PC-3 (cell line): Measurements from ENCODE around the gene JAKMIP1. TPM values are rescaled to one million over a fixed set of nuclear protein-coding genes. Genes with fewer than 3 reads are reported as not detected.

Experiments
- ATAC-seq: fragments of 200-7000 bp; cut with Tn5 transposase; 2 replicates; pipeline ENCODE4 v1.9.1; 2020; ENCODE audit warnings: mild to moderate bottlenecking, moderate library complexity
- BruUV-seq: library from RNA; stranded (reverse); fragments of 400-500 nt; replicated peaks from 2 replicates; lab custom pipeline; 2021; lab: Mats Ljungman, UMichigan
- CTCF ChIA-PET: fragments of 300-600 bp; sonication (Branson Sonifier 250); formaldehyde crosslinking; loops from one replicate; lab custom pipeline; 2022; ENCODE audit warnings: antibody characterized with exemption; lab: Charles Lee
- POLR2A ChIA-PET: fragments of 300-600 bp; sonication (Branson Sonifier 250); formaldehyde crosslinking; loops from one replicate; lab custom pipeline; 2022; ENCODE audit warnings: antibody characterized with exemption; ENCODE audit not compliant: unreplicated experiment; lab: Charles Lee
- DNase-seq: peaks from one replicate; pipeline ENCODE4 v3.0.0-alpha.2; 2015
- H2AFZ ChIP-seq: fragments of 300-600 bp; sonication (generic); 2 replicates; pipeline ENCODE4 v1.6.0; 2016; ENCODE audit warnings: antibody characterized with exemption, low read length
- H3F3A ChIP-seq: fragments of 300-600 bp; sonication (generic); one replicate; pipeline ENCODE4 v1.6.0; 2017; ENCODE audit warnings: antibody characterized with exemption, low read length, control low read depth, mild to moderate bottlenecking; ENCODE audit not compliant: unreplicated experiment
- H3K27ac ChIP-seq: fragments of 300-600 bp; sonication (generic); 2 replicates; pipeline ENCODE4 v1.5.1; 2016; ENCODE audit warnings: mild to moderate bottlenecking, low read length
- H3K27me3 ChIP-seq: fragments of 300-600 bp; sonication (generic); 2 replicates; pipeline ENCODE4 v1.6.1; 2016; ENCODE audit warnings: low read length, mixed read lengths
- H3K36me3 ChIP-seq: fragments of 300-600 bp; sonication (generic); 2 replicates; pipeline ENCODE4 v1.6.1; 2016; ENCODE audit warnings: low read depth, mixed run types, low read length, mixed read lengths
- H3K4me1 ChIP-seq: fragments of 300-600 bp; sonication (generic); 2 replicates; pipeline ENCODE4 v1.5.1; 2016; ENCODE audit warnings: low read length; ENCODE audit not compliant: insufficient read depth
- H3K4me2 ChIP-seq: fragments of 300-600 bp; sonication (generic); 2 replicates; pipeline ENCODE4 v1.6.0; 2016; ENCODE audit warnings: low read length
- H3K4me3 ChIP-seq: fragments of 300-600 bp; sonication (generic); 2 replicates; pipeline ENCODE4 v1.5.1; 2016; ENCODE audit warnings: mild to moderate bottlenecking, low read length, mixed read lengths
- H3K79me2 ChIP-seq: fragments of 300-600 bp; sonication (generic); 2 replicates; pipeline ENCODE4 v1.6.1; 2017; ENCODE audit warnings: low read length, mixed read lengths
- H3K9ac ChIP-seq: fragments of 300-600 bp; sonication (generic); 2 replicates; pipeline ENCODE4 v1.6.0; 2016; ENCODE audit warnings: mild to moderate bottlenecking, low read length
- H3K9me2 ChIP-seq: fragments of 300-600 bp; sonication (generic); replicated peaks from 2 replicates; pipeline ENCODE4 v1.6.1; 2016; ENCODE audit warnings: mixed run types, low read length, mixed read lengths
- H3K9me3 ChIP-seq: fragments of 300-600 bp; sonication (generic); 2 replicates; pipeline ENCODE4 v1.6.1; 2016; ENCODE audit warnings: low read length, mixed read lengths
- H4K20me1 ChIP-seq: fragments of 300-600 bp; sonication (generic); 2 replicates; pipeline ENCODE4 v1.6.1; 2016; ENCODE audit warnings: low read length, mixed read lengths
- EZH2 ChIP-seq: fragments of 300-600 bp; sonication (generic); IDR thresholded peaks from one replicate; pipeline ENCODE4 v1.6.1; 2017; ENCODE audit warnings: antibody characterized with exemption, mild to moderate bottlenecking, low read length; ENCODE audit not compliant: unreplicated experiment
- EZH2phosphoT487 ChIP-seq: fragments of 300-600 bp; sonication (generic); IDR thresholded peaks from 2 replicates; pipeline ENCODE4 v1.6.1; 2018; ENCODE audit warnings: mild to moderate bottlenecking, antibody characterized with exemption, low read length, borderline replicate concordance
- intact Hi-C: fragments of 100-400 bp; cut with micrococcal nuclease; formaldehyde crosslinking; loops from 2 replicates; pipeline ENCODE4 v1.9.0; 2023
- total RNA-seq: library from RNA; depleted of rRNA; stranded (reverse); fragments of >200 nt; gene quantifications from 2 replicates; pipeline ENCODE4 v1.2.3, GENCODE V29; 2014
- TF ChIP-seq, protein P1 (sequence below): fragments of 300-600 bp; sonication (generic); conservative IDR thresholded peaks from 2 replicates; pipeline ENCODE4 v1.5.1; 2017; ENCODE audit warnings: antibody characterized with exemption, low read depth, mild to moderate bottlenecking, low read length

JAKMIP1 gene
- total RNA-seq, 1 experiment from 2014 or later = 0.04 TPM

DNA sequence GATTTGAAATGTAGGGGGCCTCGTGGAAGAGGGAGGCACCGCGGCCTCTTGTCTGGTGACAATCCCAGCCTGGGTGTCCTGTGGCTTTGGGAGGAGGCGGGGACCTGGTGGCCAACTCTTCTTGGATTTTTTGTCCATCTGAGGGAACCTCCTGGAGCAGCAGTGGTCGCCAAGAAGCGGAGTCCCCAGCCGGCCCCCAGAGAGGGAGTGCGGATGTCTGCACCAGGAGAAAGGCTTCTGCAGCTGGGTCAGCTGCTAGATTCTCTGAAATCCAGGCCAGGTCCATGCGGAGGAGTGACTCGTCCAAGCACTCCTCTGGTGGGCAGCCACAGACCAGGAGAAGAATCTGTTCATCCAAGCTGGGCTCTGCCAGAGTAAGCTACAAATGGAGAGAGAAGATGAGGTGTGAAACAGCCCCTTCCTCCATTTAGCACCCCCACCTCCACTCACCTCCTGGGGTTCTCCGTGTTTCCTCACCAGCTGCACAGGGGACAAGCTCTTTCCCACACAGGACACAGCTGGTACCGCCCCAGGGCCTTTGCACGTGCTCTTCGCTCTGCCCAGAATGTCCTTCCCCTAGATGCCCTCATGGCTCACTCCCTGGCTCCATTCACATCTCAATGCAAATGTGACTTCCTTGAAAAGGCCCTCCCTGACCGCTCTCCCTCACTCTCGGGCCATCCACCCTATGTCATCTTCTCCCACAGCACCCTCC is 209.7 kb downstream of the JAKMIP1 start:
- Histone ChIP-seq H3K36me3 (no peaks in the 10 kb centered on the region), H3K9me2 (no peaks in the 10 kb centered on the region), H3K9me3 (no peaks in the 10 kb centered on the region), H3F3A (no peaks in the 10 kb centered on the region), H3K27me3 (peaks cover 13% of the 10 kb centered on the region; the same call in 1 of the 2 replicates), H2AFZ (no peak overlapping the region), H3K27ac (no peak overlapping the region), H3K4me2 (no peak overlapping the region), H3K79me2 (no peaks in the 10 kb centered on the region), H3K4me1 (no peaks in the 10 kb centered on the region), H4K20me1 (no peaks in the 10 kb centered on the region), H3K4me3 (no peak overlapping the region), H3K9ac (no peak overlapping the region)
- DNase-seq (no peak), ATAC-seq (no peak)
- intact Hi-C loops = no loop called here
- ChIA-PET POLR2A (no interaction called here), CTCF (no interaction called here)
- TF ChIP-seq EZH2phosphoT487 = no peak
- no peak for TF ChIP-seq EZH2
- BruUV-seq = no TSS peak

DNA sequence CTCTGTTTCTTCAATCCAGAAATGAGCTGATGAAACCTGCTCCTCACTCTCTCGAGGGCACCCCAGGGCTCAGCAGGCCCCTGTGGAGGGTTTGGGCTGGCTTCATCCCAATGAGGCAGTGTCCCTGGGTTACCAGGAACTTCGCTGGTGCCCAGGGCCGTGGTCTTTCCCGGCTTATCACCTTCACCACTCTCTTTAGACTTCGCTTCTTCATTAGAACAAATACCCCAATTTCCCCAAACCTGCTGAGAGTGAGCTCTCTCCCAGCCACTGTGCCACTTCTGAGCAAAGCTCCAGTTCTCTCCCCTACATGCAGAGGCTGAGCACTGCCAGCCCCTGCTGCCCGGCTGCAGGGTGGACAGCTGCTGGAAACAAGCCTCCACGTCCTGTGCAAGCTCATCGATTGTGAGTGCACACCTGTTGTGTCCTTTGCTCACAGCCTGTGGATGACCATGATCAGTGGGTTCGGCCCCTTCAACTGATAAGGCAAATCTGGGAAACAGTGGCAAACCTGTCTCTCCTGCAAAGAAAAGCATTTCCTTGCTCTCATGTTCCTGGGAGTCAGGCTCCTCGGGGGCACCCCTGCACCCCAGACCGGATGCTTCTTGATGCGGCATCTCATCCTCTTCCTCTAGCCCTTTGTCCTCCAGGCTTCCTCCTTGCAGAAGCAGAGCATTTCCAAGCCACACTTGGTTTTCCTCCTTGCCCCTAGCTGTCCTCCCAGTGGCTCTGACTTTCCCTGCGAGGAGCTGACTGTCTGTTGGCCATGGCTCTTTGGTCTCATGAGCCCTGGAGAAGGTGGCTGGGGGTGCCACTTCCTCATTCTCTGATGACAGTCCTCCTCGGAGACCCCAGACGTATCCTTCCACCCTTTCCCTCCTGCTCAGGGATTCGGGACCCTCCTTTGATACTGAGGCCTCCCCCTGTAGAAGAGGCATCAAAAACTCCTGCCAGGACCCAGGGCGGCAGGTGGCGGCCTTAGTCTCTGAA is 210.8 kb downstream of the JAKMIP1 start:
- H3K27ac ChIP-seq = no peak overlapping the region
- intact Hi-C loops = no loop called here
- no peaks in the 10 kb centered on the region for H4K20me1 ChIP-seq
- no peaks in the 10 kb centered on the region for H3K4me1 ChIP-seq
- ChIA-PET POLR2A (no interaction called here), CTCF (no interaction called here)
- TF ChIP-seq, protein P1, sequence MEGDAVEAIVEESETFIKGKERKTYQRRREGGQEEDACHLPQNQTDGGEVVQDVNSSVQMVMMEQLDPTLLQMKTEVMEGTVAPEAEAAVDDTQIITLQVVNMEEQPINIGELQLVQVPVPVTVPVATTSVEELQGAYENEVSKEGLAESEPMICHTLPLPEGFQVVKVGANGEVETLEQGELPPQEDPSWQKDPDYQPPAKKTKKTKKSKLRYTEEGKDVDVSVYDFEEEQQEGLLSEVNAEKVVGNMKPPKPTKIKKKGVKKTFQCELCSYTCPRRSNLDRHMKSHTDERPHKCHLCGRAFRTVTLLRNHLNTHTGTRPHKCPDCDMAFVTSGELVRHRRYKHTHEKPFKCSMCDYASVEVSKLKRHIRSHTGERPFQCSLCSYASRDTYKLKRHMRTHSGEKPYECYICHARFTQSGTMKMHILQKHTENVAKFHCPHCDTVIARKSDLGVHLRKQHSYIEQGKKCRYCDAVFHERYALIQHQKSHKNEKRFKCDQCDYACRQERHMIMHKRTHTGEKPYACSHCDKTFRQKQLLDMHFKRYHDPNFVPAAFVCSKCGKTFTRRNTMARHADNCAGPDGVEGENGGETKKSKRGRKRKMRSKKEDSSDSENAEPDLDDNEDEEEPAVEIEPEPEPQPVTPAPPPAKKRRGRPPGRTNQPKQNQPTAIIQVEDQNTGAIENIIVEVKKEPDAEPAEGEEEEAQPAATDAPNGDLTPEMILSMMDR = no peak
- TF ChIP-seq EZH2phosphoT487 = no peak
- no peak for TF ChIP-seq EZH2
- no peaks in the 10 kb centered on the region for H3K9me2 ChIP-seq
- no peak overlapping the region for H2AFZ ChIP-seq
- H3K9ac ChIP-seq = no peak overlapping the region
- peaks cover 13% of the 10 kb centered on the region; the same call in 1 of the 2 replicates for H3K27me3 ChIP-seq
- H3K9me3 ChIP-seq = peaks cover 4% of the 10 kb centered on the region; the same call in 1 of the 2 replicates
- no TSS peak for BruUV-seq
- DNase-seq (no peak), ATAC-seq (no peak)
- H3K4me3 ChIP-seq = no peak overlapping the region
- no peaks in the 10 kb centered on the region for H3K79me2 ChIP-seq
- no peaks in the 10 kb centered on the region for H3F3A ChIP-seq
- no peaks in the 10 kb centered on the region for H3K36me3 ChIP-seq
- H3K4me2 ChIP-seq = no peak overlapping the region

DNA sequence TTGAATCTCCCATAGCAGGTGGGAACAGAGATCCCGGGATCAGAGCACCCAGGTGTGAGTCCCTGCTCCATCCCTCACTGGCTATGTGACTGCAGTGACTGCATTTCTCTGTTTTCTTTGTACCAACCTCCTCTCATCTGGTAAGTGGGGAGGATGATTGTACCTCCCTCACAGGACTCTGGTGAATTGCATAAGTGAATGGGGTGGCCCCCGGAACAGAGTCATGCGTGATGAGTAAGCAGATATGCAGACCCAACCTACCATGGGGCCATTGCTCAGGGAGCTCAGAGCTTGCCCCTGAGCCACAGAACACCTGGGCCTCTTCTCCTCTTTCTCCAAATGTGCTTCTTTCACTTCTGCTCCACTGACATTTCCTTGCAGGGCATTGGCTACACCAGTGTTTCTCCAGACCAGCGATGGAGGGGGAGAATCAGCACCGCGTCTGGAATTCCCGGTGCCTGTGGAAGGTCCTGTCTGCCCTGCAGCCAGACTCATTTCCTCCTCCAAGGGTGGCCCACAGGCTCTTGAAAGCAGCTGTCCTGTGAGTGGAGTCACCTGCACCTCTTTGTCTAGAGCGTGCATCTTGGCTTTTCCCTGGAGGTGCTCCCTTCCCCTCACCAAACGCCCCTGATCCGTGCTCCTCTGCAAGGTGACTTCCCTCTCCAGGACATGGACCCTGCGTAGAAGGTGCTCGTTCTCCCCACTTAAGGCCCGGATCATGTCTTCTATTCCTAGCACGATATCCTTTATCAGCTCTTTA is 212.1 kb downstream of the JAKMIP1 start:
- Histone ChIP-seq H3K79me2 (no peaks in the 10 kb centered on the region), H3K9me2 (no peaks in the 10 kb centered on the region), H3K9ac (no peak overlapping the region), H4K20me1 (no peaks in the 10 kb centered on the region), H3K4me2 (no peak overlapping the region), H3K9me3 (peaks cover 4% of the 10 kb centered on the region; the same call in 1 of the 2 replicates), H3K4me1 (no peaks in the 10 kb centered on the region), H2AFZ (no peak overlapping the region), H3K4me3 (no peak overlapping the region), H3K36me3 (no peaks in the 10 kb centered on the region), H3K27me3 (peaks cover 13% of the 10 kb centered on the region; the same call in 1 of the 2 replicates), H3F3A (no peaks in the 10 kb centered on the region), H3K27ac (no peak overlapping the region)
- no peak for ATAC-seq
- no TSS peak for BruUV-seq
- TF ChIP-seq, protein P1 = no peak
- TF ChIP-seq EZH2phosphoT487 (no peak), EZH2 (no peak)
- ChIA-PET POLR2A (no interaction called here), CTCF (interaction anchor here (0.7 kb wide), 1 partner anchor 39 kb away, joined by 5 read pairs; no protein-coding TSS in a partner anchor)
- DNase-seq = no peak
- intact Hi-C loops = no loop called here
